SJCRH30 (cell line): ENCODE results near the gene APLP2. TPM values are rescaled to one million over a fixed set of nuclear protein-coding genes. Genes with fewer than 3 reads are reported as not detected.
"Not testable (repeated sequence)": the region's sequence is repeated elsewhere in the genome, so short reads cannot be mapped to it uniquely, and the experiment has no call there.

Source experiments
- DNase-seq, 2 experiments: peaks; one replicate each; pipeline ENCODE4 v3.0.0-alpha.2; 2015 to 2020
- H3K27ac ChIP-seq: fragments of 250-450 bp; sonication (Bioruptor Pico); 2 replicates; pipeline ENCODE4 v1.5.1; 2020; ENCODE audit warnings: mild to moderate bottlenecking, moderate library complexity
- H3K27me3 ChIP-seq: fragments of 250-450 bp; sonication (Bioruptor Pico); 2 replicates; pipeline ENCODE4 v1.5.1; 2020; ENCODE audit warnings: mild to moderate bottlenecking, moderate library complexity
- H3K36me3 ChIP-seq: fragments of 250-450 bp; sonication (Bioruptor Pico); 2 replicates; pipeline ENCODE4 v1.5.1; 2020; ENCODE audit warnings: mild to moderate bottlenecking, moderate library complexity
- H3K4me1 ChIP-seq: fragments of 250-450 bp; sonication (Bioruptor Pico); 2 replicates; pipeline ENCODE4 v1.5.1; 2020; ENCODE audit warnings: mild to moderate bottlenecking, moderate library complexity
- H3K4me3 ChIP-seq: fragments of 250-450 bp; sonication (Bioruptor Pico); 2 replicates; pipeline ENCODE4 v1.5.1; 2020; ENCODE audit warnings: mild to moderate bottlenecking, moderate library complexity
- H3K9me3 ChIP-seq: fragments of 250-450 bp; sonication (Bioruptor Pico); replicated peaks from 2 replicates; pipeline ENCODE4 v1.5.1; 2020; ENCODE audit warnings: mild to moderate bottlenecking, moderate library complexity
- total RNA-seq: library from RNA; depleted of rRNA; stranded (reverse); fragments of >200 nt; shearing (Covaris generic); gene quantifications from 2 replicates; pipeline ENCODE4 v1.2.3, GENCODE V29; 2014; rRNA removed

APLP2 gene
- total RNA-seq: 76.1 and 83.1 TPM in 2 replicates

DNA sequence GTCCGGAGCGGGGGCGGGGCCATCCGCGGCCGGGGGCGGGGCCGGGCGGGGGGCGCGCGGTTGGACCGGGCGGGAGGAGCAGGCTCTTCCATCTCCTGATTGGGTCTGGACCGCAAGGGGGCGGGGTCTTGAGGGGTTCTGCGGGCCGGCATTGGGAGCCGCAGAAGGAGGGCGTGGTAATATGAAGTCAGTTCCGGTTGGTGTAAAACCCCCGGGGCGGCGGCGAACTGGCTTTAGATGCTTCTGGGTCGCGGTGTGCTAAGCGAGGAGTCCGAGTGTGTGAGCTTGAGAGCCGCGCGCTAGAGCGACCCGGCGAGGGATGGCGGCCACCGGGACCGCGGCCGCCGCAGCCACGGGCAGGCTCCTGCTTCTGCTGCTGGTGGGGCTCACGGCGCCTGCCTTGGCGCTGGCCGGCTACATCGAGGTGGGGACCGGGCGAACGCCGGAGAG, at the start of gene APLP2:
TSS of gene APLP2 (plus strand) at position 236 of the 450 bp plus-strand sequence. CDS start at position 320, 84 bp downstream.
- H3K4me1 ChIP-seq: no peaks in the 10 kb centered on the region
- H3K9me3 ChIP-seq: no peaks in the 10 kb centered on the region
- H3K27ac ChIP-seq: peak within 1 kb of the TSS; percentile 45; the same call in 1 of the 2 replicates
- peak within 1 kb of the TSS; percentile 93 for H3K4me3 ChIP-seq
- no peaks in the 10 kb centered on the region for H3K27me3 ChIP-seq
- DNase-seq: peak; percentile 96 to 97
- H3K36me3 ChIP-seq: no peaks in the 10 kb centered on the region

DNA sequence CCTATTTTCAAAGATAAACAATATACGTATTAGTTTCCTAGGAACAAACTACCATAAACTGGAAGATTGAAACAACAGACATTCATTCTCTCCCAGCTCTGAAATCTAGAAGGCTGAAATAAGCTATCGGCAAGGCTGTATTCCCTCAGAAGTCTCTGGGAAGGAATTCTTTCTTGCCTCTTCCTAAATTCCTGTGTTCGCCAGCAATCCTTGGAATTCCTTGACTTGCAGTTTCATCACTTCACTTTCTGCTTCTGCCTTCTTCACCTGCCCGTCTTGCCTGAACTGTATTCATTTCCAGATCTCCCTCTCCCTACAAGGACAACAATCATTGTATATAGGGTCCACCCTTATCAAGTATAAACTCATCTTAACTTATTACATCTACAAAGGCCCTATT, 49.4 kb upstream of the APLP2 start:
- Histone ChIP-seq H3K27me3 (no peaks in the 10 kb centered on the region), H3K4me3 (no peak overlapping the region), H3K9me3 (no peaks in the 10 kb centered on the region), H3K4me1 (peaks cover 6% of the 10 kb centered on the region), H3K27ac (no peak overlapping the region), H3K36me3 (no peaks in the 10 kb centered on the region)
- DNase-seq: no peak

DNA sequence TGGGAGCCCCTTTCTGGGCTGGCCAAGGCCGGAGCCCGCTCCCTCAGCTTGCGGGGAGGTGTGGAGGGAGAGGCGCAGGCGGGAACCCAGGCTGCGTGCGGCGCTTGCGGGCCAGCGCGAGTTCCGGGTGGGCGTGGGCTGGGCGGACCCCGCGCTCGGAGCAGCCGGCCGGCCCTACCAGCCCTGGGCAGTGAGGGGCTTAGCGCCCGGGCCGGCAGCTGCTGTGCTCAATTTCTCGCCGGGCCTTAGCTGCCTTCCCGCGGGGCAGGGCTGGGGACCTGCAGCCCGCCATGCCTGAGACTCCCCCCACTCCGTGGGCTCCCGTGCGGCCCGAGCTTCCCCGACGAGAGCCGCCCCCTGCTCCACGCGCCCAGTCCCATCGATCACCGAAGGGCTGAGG, 48.1 kb upstream of the APLP2 start:
- not testable (repeated sequence) for DNase-seq, H3K36me3 ChIP-seq, H3K27me3 ChIP-seq, H3K27ac ChIP-seq, H3K4me3 ChIP-seq, H3K4me1 ChIP-seq, H3K9me3 ChIP-seq

DNA sequence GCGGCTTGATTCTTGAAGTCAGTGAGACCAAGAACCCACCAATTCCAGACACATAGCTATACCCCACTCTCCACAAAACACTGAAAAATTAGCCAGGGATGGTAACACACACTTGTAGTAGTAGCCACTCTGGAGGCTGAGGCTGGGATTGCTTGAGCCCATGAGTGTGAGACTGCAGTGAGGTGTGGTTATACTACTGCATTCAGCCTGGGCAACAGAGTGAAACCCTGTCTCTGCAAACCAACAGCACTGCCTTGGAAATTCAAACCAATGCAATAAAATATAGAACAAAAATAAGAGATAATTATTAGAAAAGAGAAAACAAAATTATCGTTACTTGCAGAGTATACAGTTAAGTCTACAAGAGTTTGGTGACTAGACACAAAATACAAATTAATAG, 46.9 kb upstream of the APLP2 start:
- peaks cover 6% of the 10 kb centered on the region for H3K4me1 ChIP-seq
- no peaks in the 10 kb centered on the region for H3K27me3 ChIP-seq
- H3K27ac ChIP-seq: no peak overlapping the region
- H3K36me3 ChIP-seq: no peaks in the 10 kb centered on the region
- H3K9me3 ChIP-seq: no peaks in the 10 kb centered on the region
- H3K4me3 ChIP-seq: no peak overlapping the region
- DNase-seq: no peak

DNA sequence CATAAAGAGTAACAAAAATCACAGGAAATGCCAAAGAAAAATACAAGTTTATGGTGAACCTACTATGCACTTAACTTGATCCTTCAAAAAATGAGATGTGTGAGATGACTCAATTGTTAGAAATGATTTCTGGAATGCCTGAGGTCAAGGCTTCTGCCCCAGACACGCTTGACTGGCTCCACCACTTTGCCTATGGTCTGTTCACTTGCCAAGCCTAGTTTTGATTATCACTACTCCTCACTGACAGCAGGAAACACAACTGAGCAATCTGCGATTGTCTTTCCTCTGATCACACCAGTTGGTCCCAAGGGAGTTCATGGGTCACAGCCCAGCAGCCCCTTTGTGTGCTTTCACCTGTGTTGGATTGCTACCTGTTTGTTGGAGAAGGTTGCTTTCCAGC, 46.5 kb upstream of the APLP2 start:
- H3K27ac ChIP-seq: no peak overlapping the region
- no peak overlapping the region for H3K4me3 ChIP-seq
- peak; percentile 6 to 10 for DNase-seq
- H3K9me3 ChIP-seq: no peaks in the 10 kb centered on the region
- H3K27me3 ChIP-seq: no peaks in the 10 kb centered on the region
- H3K36me3 ChIP-seq: no peaks in the 10 kb centered on the region
- peaks cover 6% of the 10 kb centered on the region for H3K4me1 ChIP-seq

DNA sequence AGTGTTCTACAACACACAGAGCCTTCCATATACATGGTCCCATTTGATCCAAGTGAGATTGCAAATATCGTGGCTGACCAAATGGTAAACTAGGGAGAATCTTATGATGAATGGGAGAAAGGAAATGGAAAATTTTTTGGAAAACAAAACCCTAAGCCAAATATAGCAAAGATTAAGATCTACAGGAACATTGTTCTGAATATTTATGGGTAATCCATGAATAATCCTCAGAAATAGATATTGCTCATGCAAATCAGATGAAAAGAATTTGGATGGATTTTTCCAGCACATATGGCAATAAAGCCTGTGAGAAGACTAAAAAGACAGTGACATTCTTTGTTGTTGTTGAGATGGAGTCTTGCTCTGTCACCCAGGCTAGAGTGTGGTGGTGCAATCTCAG, 45.3 kb upstream of the APLP2 start:
- DNase-seq: no peak
- H3K4me3 ChIP-seq: no peak overlapping the region
- no peaks in the 10 kb centered on the region for H3K27me3 ChIP-seq
- H3K4me1 ChIP-seq: peaks cover 6% of the 10 kb centered on the region
- no peaks in the 10 kb centered on the region for H3K9me3 ChIP-seq
- H3K36me3 ChIP-seq: no peaks in the 10 kb centered on the region
- H3K27ac ChIP-seq: no peak overlapping the region

DNA sequence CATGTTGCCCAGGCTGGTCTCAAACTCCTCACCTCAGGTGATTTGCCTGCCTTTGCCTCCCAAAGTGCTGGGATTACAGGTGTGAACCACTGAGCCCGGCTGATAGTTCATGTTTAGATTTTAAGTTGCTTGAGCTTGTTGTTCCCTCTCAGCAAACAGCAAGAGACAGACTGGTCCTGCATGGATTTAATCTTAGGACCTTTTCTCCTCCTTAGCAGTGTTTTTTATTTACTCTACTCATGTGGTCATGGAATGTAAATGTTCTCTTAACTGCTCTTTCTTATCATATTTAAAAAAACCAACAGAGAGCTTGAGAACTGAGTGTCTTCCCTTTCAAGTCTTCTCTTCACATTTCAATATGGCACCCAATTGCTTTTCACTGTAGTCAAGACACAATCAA, 44.3 kb upstream of the APLP2 start:
- H3K27ac ChIP-seq: no peak overlapping the region
- no peak for DNase-seq
- no peak overlapping the region for H3K4me3 ChIP-seq
- no peaks in the 10 kb centered on the region for H3K27me3 ChIP-seq
- no peaks in the 10 kb centered on the region for H3K9me3 ChIP-seq
- peaks cover 6% of the 10 kb centered on the region for H3K4me1 ChIP-seq
- H3K36me3 ChIP-seq: no peaks in the 10 kb centered on the region

DNA sequence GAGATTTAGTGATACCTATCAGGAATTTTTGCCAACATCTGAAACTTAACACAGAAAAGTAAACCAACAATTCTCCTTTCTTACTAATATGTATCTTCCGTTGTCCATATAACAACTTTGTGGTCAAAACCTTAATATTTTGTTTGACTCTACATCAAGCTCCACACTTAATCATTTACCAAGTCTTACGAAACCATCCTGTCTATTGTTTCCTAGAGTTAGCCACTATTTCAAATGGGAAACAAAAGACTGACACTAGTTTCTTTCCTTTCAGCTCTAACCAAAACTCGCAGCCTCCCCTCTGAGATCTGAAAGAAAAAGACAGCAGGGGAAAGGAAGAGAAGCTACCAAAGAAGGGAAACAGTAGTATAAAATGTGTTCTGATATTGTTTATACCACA, 40.6 kb upstream of the APLP2 start:
- H3K36me3 ChIP-seq: no peaks in the 10 kb centered on the region
- DNase-seq: no peak
- H3K27ac ChIP-seq: no peak overlapping the region
- no peaks in the 10 kb centered on the region for H3K27me3 ChIP-seq
- no peak overlapping the region for H3K4me3 ChIP-seq
- no peaks in the 10 kb centered on the region for H3K4me1 ChIP-seq
- no peaks in the 10 kb centered on the region for H3K9me3 ChIP-seq

DNA sequence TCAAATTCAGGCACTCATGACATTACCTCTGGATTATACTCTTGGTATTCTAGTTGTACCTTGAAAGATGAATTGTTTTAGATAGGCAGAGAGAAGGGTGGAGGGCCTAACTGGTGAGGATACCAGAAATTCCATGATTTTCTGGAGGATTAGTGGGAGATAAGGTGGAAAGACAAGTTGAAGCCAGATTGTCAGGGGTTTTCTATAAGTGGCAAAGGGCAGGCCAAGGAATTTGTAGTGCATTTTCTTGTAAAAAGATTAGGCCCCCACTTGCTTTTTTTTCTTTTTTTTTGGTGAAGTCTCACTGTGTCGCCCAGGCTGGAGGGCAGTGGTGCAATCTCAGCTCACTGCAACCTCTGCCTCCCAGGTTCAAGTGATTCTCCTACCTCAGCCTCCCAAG, 38.6 kb upstream of the APLP2 start:
- H3K4me1 ChIP-seq: no peaks in the 10 kb centered on the region

DNA sequence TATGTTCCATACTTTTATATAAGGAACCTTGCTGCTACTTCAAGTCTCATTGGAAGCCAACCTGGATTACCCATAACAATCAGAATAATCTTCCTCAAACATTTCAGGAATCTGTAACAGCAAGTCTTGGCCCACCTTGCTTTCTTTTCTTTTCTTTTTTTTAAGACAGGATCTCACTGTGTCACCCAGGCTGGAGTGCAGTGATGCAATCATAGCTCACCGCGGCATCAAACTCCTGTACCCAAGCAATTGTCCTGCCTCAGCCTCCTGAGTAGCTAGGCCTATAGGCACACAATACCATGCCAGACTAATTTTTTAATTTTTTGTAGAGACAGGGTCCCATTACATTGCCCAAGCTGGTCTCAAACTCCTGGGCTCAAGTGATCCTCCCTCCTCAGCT, 37.7 kb upstream of the APLP2 start:
- DNase-seq: no peak
- no peak overlapping the region for H3K4me3 ChIP-seq

More for the DNA sequence above, 38.6 kb upstream of the APLP2 start:
- H3K4me3 ChIP-seq: no peak overlapping the region
- no peaks in the 10 kb centered on the region for H3K36me3 ChIP-seq
- no peak overlapping the region for H3K27ac ChIP-seq
- H3K27me3 ChIP-seq: no peaks in the 10 kb centered on the region
- no peaks in the 10 kb centered on the region for H3K9me3 ChIP-seq
- no peak for DNase-seq

DNA sequence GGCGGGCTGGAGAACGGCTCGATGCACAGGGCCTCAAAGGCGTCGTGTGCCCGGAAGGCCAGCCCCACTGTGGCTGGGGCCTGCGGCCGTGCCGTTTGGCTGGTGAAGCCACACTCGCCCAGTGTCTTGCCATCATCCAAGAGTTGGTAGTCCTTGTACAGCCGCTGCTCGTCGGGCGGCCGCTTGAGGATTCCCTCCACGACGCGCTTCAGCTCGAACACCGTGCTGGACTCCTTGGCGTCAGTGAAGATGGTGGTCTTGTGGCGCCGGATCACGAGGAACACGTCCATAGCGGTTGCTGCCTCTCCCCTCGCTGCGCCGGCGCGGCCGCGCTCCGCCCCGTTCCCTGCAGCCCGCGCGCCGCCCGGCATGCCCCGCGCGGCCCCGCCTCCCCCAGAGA, 36.8 kb upstream of the APLP2 start:
- no peak overlapping the region for H3K27ac ChIP-seq
- H3K36me3 ChIP-seq: no peaks in the 10 kb centered on the region
- no peak for DNase-seq
- no peak overlapping the region for H3K4me3 ChIP-seq
- H3K4me1 ChIP-seq: no peaks in the 10 kb centered on the region
- no peaks in the 10 kb centered on the region for H3K9me3 ChIP-seq
- no peaks in the 10 kb centered on the region for H3K27me3 ChIP-seq

More for the DNA sequence above, 37.7 kb upstream of the APLP2 start:
- Histone ChIP-seq H3K27ac (no peak overlapping the region), H3K27me3 (no peaks in the 10 kb centered on the region), H3K4me1 (no peaks in the 10 kb centered on the region), H3K36me3 (no peaks in the 10 kb centered on the region), H3K9me3 (no peaks in the 10 kb centered on the region)

DNA sequence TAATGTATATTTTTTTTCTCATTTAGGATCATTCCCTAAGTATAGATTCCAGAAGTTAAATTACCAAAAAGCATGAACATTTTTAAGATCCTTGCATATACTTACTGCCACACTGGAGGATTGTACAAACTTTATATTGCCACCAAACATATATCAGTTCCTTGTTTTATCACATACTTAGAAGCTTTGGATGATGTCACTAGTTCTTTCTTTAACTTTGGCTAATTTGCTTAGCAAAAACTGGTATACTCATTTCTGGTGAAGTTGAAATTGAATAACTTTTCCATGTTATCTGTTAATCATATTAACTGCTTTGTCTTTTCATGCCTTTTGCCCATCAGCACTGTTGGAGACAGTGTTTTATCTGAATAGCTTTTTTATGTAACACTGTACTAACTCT, 35.5 kb upstream of the APLP2 start:
- H3K36me3 ChIP-seq: no peaks in the 10 kb centered on the region
- H3K27me3 ChIP-seq: no peaks in the 10 kb centered on the region
- no peaks in the 10 kb centered on the region for H3K4me1 ChIP-seq
- no peak overlapping the region for H3K4me3 ChIP-seq
- H3K9me3 ChIP-seq: no peaks in the 10 kb centered on the region
- DNase-seq: no peak
- H3K27ac ChIP-seq: no peak overlapping the region

DNA sequence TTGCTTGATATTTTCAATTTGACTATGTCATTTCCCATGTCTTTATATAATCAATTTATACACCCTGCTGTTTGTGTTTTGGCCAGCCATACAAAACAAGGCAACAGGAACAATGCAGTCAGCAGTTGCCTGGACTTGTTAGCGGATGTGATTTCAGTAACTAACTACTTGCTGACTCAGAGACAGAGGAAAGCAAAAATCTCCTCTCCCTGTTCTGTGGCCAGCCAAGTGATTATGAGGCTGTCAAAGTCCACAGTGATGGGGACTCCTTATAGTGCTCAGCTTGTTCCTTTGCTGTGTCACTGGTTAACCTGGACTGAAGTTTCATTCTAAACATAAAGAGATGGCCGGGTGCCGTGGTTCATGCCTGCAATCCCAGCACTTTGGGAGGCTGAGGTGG, 32.6 kb upstream of the APLP2 start:
- Histone ChIP-seq H3K27ac (no peak overlapping the region), H3K9me3 (no peaks in the 10 kb centered on the region), H3K4me3 (no peak overlapping the region), H3K4me1 (no peaks in the 10 kb centered on the region), H3K36me3 (no peaks in the 10 kb centered on the region), H3K27me3 (no peaks in the 10 kb centered on the region)
- DNase-seq: no peak

DNA sequence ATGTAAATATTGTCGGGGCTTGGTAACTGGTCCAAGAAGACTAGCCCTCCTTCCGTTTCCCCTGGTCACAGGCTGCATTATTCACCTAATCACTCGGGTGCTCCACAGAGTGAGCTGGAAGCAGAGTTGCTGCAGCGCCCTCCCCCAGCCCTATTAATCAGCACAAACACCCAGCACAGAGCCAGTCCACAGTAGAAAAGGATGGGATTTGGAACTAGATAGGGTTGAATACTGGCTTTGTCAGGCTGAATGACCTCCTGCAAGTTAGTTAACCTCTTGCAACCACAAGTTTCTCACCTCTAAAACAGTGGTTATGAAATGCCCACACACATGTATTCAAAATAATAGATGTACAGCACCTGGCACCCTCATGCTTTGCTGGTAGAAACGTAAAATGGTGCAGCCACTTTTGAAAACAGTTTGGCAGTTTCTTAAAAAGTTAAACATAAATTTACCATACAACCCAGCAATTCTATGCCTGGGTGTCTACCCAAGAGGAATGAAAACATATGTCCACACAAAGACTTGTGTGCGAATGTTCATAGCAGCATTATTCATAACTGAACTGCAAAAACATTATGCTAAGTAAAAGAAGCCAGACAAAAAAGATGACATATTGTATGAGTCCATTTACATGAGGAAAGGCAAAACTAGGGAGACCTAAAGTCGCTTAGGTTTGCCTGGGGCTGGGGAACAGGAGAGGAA, 31.7 kb upstream of the APLP2 start:
- no peaks in the 10 kb centered on the region for H3K27me3 ChIP-seq
- H3K4me3 ChIP-seq: no peak overlapping the region
- H3K27ac ChIP-seq: no peak overlapping the region
- peak in 1 of 2 experiments; percentile 5 for DNase-seq
- no peaks in the 10 kb centered on the region for H3K36me3 ChIP-seq
- H3K9me3 ChIP-seq: no peaks in the 10 kb centered on the region
- no peaks in the 10 kb centered on the region for H3K4me1 ChIP-seq

DNA sequence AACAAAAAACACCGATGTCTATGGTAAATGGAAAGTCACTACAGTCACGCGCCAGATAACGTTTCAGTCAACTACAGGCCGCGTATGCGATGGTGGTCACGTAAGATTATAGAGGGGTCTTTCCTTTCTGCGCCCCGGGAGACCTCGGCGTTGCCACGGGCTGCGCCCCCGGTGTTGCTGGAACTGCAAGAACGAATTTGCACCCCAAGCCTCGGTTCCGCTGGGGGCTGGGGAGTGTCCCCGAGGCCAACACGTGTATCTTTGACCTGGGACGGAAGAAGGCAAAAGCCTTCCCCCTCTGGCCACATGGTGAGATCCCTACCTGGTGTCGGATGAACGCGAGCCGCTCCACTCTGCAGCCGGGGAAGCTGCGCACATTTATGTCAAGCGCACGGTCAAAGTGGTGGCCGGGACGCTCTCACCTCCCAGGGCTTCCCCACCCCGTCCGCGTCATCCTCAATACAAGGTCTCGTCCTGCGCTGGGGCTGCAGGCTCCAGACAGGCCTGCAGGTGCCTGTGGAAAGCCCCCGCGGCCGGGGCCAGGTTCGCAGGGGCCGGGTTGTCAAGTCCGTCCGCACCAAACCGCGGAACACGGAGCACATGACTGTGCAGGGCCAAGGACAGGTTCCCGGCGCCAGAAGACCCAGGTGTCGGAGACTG, 29.3 kb upstream of the APLP2 start:
- H3K27me3 ChIP-seq: no peaks in the 10 kb centered on the region
- H3K9me3 ChIP-seq: no peaks in the 10 kb centered on the region
- H3K27ac ChIP-seq: no peak overlapping the region
- no peaks in the 10 kb centered on the region for H3K36me3 ChIP-seq
- no peak overlapping the region for H3K4me3 ChIP-seq
- DNase-seq: no peak
- no peaks in the 10 kb centered on the region for H3K4me1 ChIP-seq
